Vagina (tissue), 2 donors: ENCODE data around the gene MACROD2.

Experiments used
- POLR2AphosphoS5 ChIP-seq, 2 donors: sonication (generic); formaldehyde crosslinking; IDR thresholded peaks; one replicate each; pipeline ENCODE4 v1.9.0; 2017; ENCODE audit warnings: antibody characterized with exemption in 2 of 2, mild to moderate bottlenecking in 2 of 2, low read depth in 1 of 2; ENCODE audit not compliant: insufficient read depth in 1 of 2
- TF ChIP-seq, protein P1 (sequence below), 3 experiments: fragments of 450-650 bp in 2 of 3; fragments of 200-600 bp in 1 of 3; sonication (generic) in 1 of 3; IDR thresholded peaks; one replicate each; pipeline ENCODE4 v1.5.1; 2017 to 2019; ENCODE audit warnings: antibody characterized with exemption in 3 of 3, mild to moderate bottlenecking in 2 of 3, moderate library complexity in 2 of 3

GRCh38 chr20:14009208-14009607 is 13.9 kb downstream of the MACROD2 start:
- no peak for TF ChIP-seq POLR2AphosphoS5 (IDR thresholded peaks at IDR 0.05; ENCODE audit: insufficient read depth in 1 of 2, low read depth in 1 of 2)
- TF ChIP-seq, protein P1, sequence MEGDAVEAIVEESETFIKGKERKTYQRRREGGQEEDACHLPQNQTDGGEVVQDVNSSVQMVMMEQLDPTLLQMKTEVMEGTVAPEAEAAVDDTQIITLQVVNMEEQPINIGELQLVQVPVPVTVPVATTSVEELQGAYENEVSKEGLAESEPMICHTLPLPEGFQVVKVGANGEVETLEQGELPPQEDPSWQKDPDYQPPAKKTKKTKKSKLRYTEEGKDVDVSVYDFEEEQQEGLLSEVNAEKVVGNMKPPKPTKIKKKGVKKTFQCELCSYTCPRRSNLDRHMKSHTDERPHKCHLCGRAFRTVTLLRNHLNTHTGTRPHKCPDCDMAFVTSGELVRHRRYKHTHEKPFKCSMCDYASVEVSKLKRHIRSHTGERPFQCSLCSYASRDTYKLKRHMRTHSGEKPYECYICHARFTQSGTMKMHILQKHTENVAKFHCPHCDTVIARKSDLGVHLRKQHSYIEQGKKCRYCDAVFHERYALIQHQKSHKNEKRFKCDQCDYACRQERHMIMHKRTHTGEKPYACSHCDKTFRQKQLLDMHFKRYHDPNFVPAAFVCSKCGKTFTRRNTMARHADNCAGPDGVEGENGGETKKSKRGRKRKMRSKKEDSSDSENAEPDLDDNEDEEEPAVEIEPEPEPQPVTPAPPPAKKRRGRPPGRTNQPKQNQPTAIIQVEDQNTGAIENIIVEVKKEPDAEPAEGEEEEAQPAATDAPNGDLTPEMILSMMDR (IDR thresholded peaks at IDR 0.05): no peak
